DMS53 treated with DMSO at 0.1 percent for 48 hours (cell line): ENCODE measurements around the gene MAIP1.

ENCODE experiments used
- DNase-seq: peaks from one replicate; lab custom pipeline; 2025; ENCODE audit not compliant: unreplicated experiment; lab: John Stamatoyannopoulos, UW

MAIP1 gene

GRCh38 chr2:199946836-199947235 is 8.5 kb upstream of the MAIP1 start:
- no peak for DNase-seq

GRCh38 chr2:199950396-199950795 is 5.0 kb upstream of the MAIP1 start:
- no peak for DNase-seq

GRCh38 chr2:199951023-199951422 is 4.4 kb upstream of the MAIP1 start:
- DNase-seq: no peak

- peak; percentile 44 for DNase-seq
These were observed 409 bp upstream of the MAIP1 start for GRCh38 chr2:199955007-199955338.

- DNase-seq: no peak
These were observed 639 bp downstream of the MAIP1 start for GRCh38 chr2:199956062-199956380.

- no peak for DNase-seq
These were observed 2.6 kb downstream of the MAIP1 start for GRCh38 chr2:199958014-199958413.

- DNase-seq: no peak
These were observed 6.8 kb downstream of the MAIP1 start for GRCh38 chr2:199962203-199962602.

GRCh38 chr2:199966405-199966804 is 11.0 kb downstream of the MAIP1 start:
- DNase-seq: no peak

GRCh38 chr2:199966976-199967375 is 11.6 kb downstream of the MAIP1 start:
- no peak for DNase-seq

GRCh38 chr2:199968126-199968525 is 12.7 kb downstream of the MAIP1 start:
- DNase-seq: no peak

- no peak for DNase-seq
These were observed 16.8 kb downstream of the MAIP1 start for GRCh38 chr2:199972088-199972626.

- peak; percentile 53 for DNase-seq
These were observed 18.3 kb downstream of the MAIP1 start for GRCh38 chr2:199973703-199974102.

GRCh38 chr2:199975273-199975895 is 20.0 kb downstream of the MAIP1 start:
- DNase-seq: no peak

- DNase-seq: no peak
These were observed 22.6 kb downstream of the MAIP1 start for GRCh38 chr2:199977984-199978415.

- no peak for DNase-seq
These were observed 24.0 kb downstream of the MAIP1 start for GRCh38 chr2:199979398-199979797.

- DNase-seq: peak; percentile 57
These were observed 24.6 kb downstream of the MAIP1 start for GRCh38 chr2:199979832-199980628.

GRCh38 chr2:199982126-199982843 is 26.9 kb downstream of the MAIP1 start:
- DNase-seq: no peak

GRCh38 chr2:199983534-199983933 is 28.2 kb downstream of the MAIP1 start:
- DNase-seq: no peak

- no peak for DNase-seq
These were observed 28.8 kb downstream of the MAIP1 start for GRCh38 chr2:199984159-199984558.

- DNase-seq: no peak
These were observed 29.4 kb downstream of the MAIP1 start for GRCh38 chr2:199984755-199985154.

- peak; percentile 80 for DNase-seq
These were observed 30.3 kb downstream of the MAIP1 start for GRCh38 chr2:199985625-199986207.

- no peak for DNase-seq
These were observed 32.2 kb downstream of the MAIP1 start for GRCh38 chr2:199987586-199987985.
